Cerebellar cortex (tissue), 1 donor: ENCODE data around the gene ETFB.
A peak's percentile ranks its signal among the peaks of the same experiment; 100 is the strongest.

Source experiments
- DNase-seq: peaks from one replicate; pipeline ENCODE4 v3.0.0-alpha.2; 2015; ENCODE audit warnings: low spot score

Gene ETFB

GRCh38 chr19:51372649-51373504 is 6.7 kb upstream of the ETFB start, which contains the start of gene NKG7:
Gene NKG7 (minus strand): TSS chr19:51372654. CDS start chr19:51372535, 119 bp downstream.
- no peak for DNase-seq

- DNase-seq, result no peak
Measured at GRCh38 chr19:51372021-51372648, 5.9 kb upstream of the ETFB start.

- DNase-seq, result no peak
Measured at GRCh38 chr19:51371186-51371690, 5.0 kb upstream of the ETFB start.

- DNase-seq, result no peak
Measured at GRCh38 chr19:51370230-51370629, 4.0 kb upstream of the ETFB start.

GRCh38 chr19:51368366-51369282 is 2.4 kb upstream of the ETFB start, which contains the start of gene CLDND2:
Gene CLDND2 (minus strand): TSS chr19:51369003. CDS start chr19:51368577, 426 bp downstream.
- DNase-seq, result no peak

GRCh38 chr19:51367565-51368365 is 1.6 kb upstream of the ETFB start:
- peak; percentile 98 for DNase-seq

- DNase-seq, result no peak
Measured at GRCh38 chr19:51367255-51367564, 1.0 kb upstream of the ETFB start.

GRCh38 chr19:51366389-51367254 is 434 bp upstream of the ETFB start:
- DNase-seq, result peak; percentile 99

GRCh38 chr19:51365211-51365964 is 800 bp downstream of the ETFB start:
- DNase-seq, result peak; percentile 47

- no peak for DNase-seq
Measured at GRCh38 chr19:51364200-51365106, 1.7 kb downstream of the ETFB start.

GRCh38 chr19:51361239-51361638 is 4.9 kb downstream of the ETFB start:
- DNase-seq, result no peak

GRCh38 chr19:51359294-51359693 is 6.9 kb downstream of the ETFB start:
- no peak for DNase-seq

GRCh38 chr19:51357952-51358351 is 8.2 kb downstream of the ETFB start:
- no peak for DNase-seq

- no peak for DNase-seq
Measured at GRCh38 chr19:51356159-51356801, 9.9 kb downstream of the ETFB start.

- no peak for DNase-seq
Measured at GRCh38 chr19:51354742-51355148, 11.4 kb downstream of the ETFB start.

- DNase-seq, result no peak
Measured at GRCh38 chr19:51354103-51354741, 12.0 kb downstream of the ETFB start.

GRCh38 chr19:51352783-51353360 is 13.3 kb downstream of the ETFB start:
- DNase-seq, result no peak
